Measurements from ENCODE around the gene RILP. TPM values are rescaled to one million over a fixed set of nuclear protein-coding genes. Genes with fewer than 3 reads are reported as not detected.
"Not testable (repeated sequence)": the region's sequence is repeated elsewhere in the genome, so short reads cannot be mapped to it uniquely, and the experiment has no call there.

Gene RILP
- total RNA-seq, 1 experiment from 2014 or later = 27.6 TPM

DNA sequence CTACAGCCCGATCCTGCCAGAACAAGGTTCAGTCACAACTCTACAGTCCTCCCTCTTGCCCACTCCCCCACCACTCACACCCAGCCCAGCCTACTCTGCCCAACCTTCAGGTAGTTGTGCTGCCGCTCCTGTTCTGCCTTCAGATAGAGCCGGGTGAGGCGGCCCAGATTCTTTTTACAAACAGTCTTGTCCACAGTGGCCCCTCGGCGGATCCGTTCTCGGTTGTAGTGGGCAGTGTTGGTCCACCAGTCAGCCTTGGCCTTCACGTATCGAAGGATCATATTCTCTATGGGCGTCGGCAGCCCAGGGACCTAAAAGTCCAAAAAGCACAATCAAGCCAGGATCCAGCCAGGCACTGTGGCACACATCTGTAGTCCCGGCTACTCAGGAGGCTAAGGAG, 26.7 kb upstream of the RILP start:
- Histone ChIP-seq H3K27ac (ENCODE audit: low read length) (no peak overlapping the region), H3F3A (ENCODE audit: low read length, unreplicated experiment) (no peaks in the 10 kb centered on the region), H2AFZ (ENCODE audit: low read length) (no peak overlapping the region), H3K4me3 (ENCODE audit: low read length) (no peak overlapping the region), H3K9me2 (replicated peaks; ENCODE audit: low read length) (no peaks in the 10 kb centered on the region), H3K27me3 (ENCODE audit: low read length) (no peaks in the 10 kb centered on the region), H3K4me1 (ENCODE audit: insufficient read depth, low read length) (no peaks in the 10 kb centered on the region), H3K9me3 (ENCODE audit: low read length) (no peaks in the 10 kb centered on the region), H3K79me2 (ENCODE audit: low read length) (peaks cover 15% of the 10 kb centered on the region; the same call in 1 of the 2 replicates), H4K20me1 (ENCODE audit: low read length) (0 out of 2 replicates have a peak, but pooled peaks cover 4% of the 10 kb centered on the region), H3K4me2 (ENCODE audit: low read length) (no peak overlapping the region), H3K9ac (ENCODE audit: low read length) (no peak overlapping the region), H3K36me3 (ENCODE audit: low read depth, low read length) (peaks cover 78% of the 10 kb centered on the region)
- ATAC-seq (no peak), DNase-seq (no peak)
- POLR2A ChIA-PET (ENCODE audit: unreplicated experiment) = no interaction called here
- BruUV-seq (replicated peaks) = no TSS peak
- TF ChIP-seq EZH2phosphoT487 (IDR thresholded peaks at IDR 0.05; ENCODE audit: borderline replicate concordance, low read length) = no peak
- TF ChIP-seq EZH2 (IDR thresholded peaks at IDR 0.05; ENCODE audit: low read length, unreplicated experiment) = no peak
- TF ChIP-seq, protein P1, sequence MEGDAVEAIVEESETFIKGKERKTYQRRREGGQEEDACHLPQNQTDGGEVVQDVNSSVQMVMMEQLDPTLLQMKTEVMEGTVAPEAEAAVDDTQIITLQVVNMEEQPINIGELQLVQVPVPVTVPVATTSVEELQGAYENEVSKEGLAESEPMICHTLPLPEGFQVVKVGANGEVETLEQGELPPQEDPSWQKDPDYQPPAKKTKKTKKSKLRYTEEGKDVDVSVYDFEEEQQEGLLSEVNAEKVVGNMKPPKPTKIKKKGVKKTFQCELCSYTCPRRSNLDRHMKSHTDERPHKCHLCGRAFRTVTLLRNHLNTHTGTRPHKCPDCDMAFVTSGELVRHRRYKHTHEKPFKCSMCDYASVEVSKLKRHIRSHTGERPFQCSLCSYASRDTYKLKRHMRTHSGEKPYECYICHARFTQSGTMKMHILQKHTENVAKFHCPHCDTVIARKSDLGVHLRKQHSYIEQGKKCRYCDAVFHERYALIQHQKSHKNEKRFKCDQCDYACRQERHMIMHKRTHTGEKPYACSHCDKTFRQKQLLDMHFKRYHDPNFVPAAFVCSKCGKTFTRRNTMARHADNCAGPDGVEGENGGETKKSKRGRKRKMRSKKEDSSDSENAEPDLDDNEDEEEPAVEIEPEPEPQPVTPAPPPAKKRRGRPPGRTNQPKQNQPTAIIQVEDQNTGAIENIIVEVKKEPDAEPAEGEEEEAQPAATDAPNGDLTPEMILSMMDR (conservative IDR thresholded peaks at IDR 0.05; ENCODE audit: low read depth, low read length) = no peak
- CTCF ChIA-PET = no interaction called here
- intact Hi-C loops (cut with micrococcal nuclease) = no loop called here

DNA sequence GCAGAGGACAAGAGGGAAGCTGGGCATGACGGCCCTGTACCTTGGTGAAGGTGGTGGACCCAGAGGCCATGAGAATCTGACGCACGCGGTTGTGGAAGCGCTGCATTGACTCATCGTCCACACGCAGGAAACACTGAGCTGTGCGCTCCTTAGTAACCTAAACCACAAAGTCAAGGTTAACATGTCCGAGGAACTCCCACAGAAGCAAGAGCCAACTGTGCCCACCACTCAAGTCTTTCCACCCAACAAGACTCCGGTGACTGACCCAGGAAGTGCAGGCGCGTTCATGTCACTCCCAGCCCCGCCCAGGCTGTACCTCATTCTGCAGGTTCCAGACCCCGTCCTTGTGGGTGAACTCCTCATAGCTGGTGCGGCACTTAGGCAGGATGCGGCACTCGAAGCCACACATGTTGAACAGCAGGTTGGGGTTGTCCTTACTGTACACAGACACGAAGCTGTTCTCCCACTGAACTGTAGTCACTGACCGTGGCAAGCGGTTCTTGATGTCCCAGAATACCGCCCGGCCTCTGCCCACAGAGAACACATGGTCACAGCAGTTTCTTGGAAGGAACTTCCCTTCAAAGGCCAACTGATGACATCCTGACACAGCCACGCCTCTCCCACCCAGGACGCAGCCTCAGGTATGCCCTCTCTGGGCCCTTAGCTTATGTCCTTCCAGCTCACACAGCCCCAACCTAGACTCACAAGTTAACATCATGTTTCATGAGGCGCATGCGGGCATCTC, 23.5 kb upstream of the RILP start:
- DNase-seq (no peak), ATAC-seq (no peak)
- Histone ChIP-seq H3K9me2 (replicated peaks; ENCODE audit: low read length) (no peaks in the 10 kb centered on the region), H3K79me2 (ENCODE audit: low read length) (no peaks in the 10 kb centered on the region), H3K4me3 (ENCODE audit: low read length) (no peak overlapping the region), H3K9me3 (ENCODE audit: low read length) (no peaks in the 10 kb centered on the region), H2AFZ (ENCODE audit: low read length) (no peak overlapping the region), H3K27ac (ENCODE audit: low read length) (no peak overlapping the region), H4K20me1 (ENCODE audit: low read length) (no peaks in the 10 kb centered on the region), H3K36me3 (ENCODE audit: low read depth, low read length) (peaks cover 53% of the 10 kb centered on the region), H3K4me1 (ENCODE audit: insufficient read depth, low read length) (no peaks in the 10 kb centered on the region), H3K4me2 (ENCODE audit: low read length) (no peak overlapping the region), H3K9ac (ENCODE audit: low read length) (no peak overlapping the region), H3K27me3 (ENCODE audit: low read length) (no peaks in the 10 kb centered on the region), H3F3A (ENCODE audit: low read length, unreplicated experiment) (no peaks in the 10 kb centered on the region)
- POLR2A ChIA-PET (ENCODE audit: unreplicated experiment) = no interaction called here
- intact Hi-C loops (cut with micrococcal nuclease) = no loop called here
- no TSS peak for BruUV-seq (replicated peaks)
- CTCF ChIA-PET = no interaction called here
- TF ChIP-seq, protein P1 (conservative IDR thresholded peaks at IDR 0.05; ENCODE audit: low read depth, low read length) = no peak

DNA sequence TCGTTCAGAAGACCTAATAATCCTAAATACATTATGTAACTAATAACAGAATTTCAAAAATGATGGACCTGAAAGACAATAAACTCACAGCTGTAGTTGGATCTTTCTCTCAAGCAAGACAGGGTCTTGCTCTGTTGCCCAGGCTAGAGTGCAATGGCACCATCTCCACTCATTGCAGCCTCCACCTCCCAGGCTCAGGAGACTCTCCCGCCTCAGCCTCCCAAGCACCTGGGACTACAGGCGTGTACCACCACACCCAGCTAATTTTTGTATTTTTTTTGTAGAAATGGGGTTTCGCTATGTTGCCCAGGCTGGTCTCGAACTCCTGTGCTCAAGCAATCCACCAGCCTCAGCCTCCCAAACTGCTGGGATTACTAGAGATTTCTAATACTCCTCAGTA, 14.3 kb upstream of the RILP start:
- H2AFZ ChIP-seq (ENCODE audit: low read length); DNase-seq; H3F3A ChIP-seq (ENCODE audit: low read length, unreplicated experiment); H3K27me3 ChIP-seq (ENCODE audit: low read length); H3K9me3 ChIP-seq (ENCODE audit: low read length); ATAC-seq; intact Hi-C loops (cut with micrococcal nuclease); H3K9me2 ChIP-seq (replicated peaks; ENCODE audit: low read length); H3K4me3 ChIP-seq (ENCODE audit: low read length); H3K4me1 ChIP-seq (ENCODE audit: insufficient read depth, low read length); POLR2A ChIA-PET (ENCODE audit: unreplicated experiment); BruUV-seq (replicated peaks); H3K4me2 ChIP-seq (ENCODE audit: low read length); H3K9ac ChIP-seq (ENCODE audit: low read length); H3K27ac ChIP-seq (ENCODE audit: low read length); H4K20me1 ChIP-seq (ENCODE audit: low read length); H3K79me2 ChIP-seq (ENCODE audit: low read length); CTCF ChIA-PET: not testable (repeated sequence)
- H3K36me3 ChIP-seq (ENCODE audit: low read depth, low read length) = peaks cover 57% of the 10 kb centered on the region

All from PC-3 (cell line).